GM12865 (cell line): ENCODE data around the gene CTPS1.

Experiments used
- DNase-seq: peaks from one replicate; pipeline ENCODE4 v3.0.0; 2010; ENCODE audit warnings: low read depth
- H3K4me3 ChIP-seq: 2 replicates; pipeline ENCODE4 v1.5.1; 2011; ENCODE audit warnings: mild to moderate bottlenecking, low read depth, low read length, control low read depth
- CTCF ChIP-seq: IDR thresholded peaks from 2 replicates; pipeline ENCODE4 v1.5.1; 2011; ENCODE audit warnings: low read length, control low read depth, low read depth, inconsistent platforms; ENCODE audit not compliant: insufficient read depth; ENCODE audit errors: missing control alignments

The CTPS1 gene

GRCh38 chr1:41053316-41053715 lies 73.8 kb downstream of the CTPS1 start:
- H3K4me3 ChIP-seq = no peak overlapping the region
- no peak for TF ChIP-seq CTCF
- DNase-seq = no peak

GRCh38 chr1:41056907-41057306 lies 77.4 kb downstream of the CTPS1 start:
- DNase-seq = no peak
- TF ChIP-seq CTCF = no peak
- H3K4me3 ChIP-seq = no peak overlapping the region
